GM10266 (cell line): ENCODE results near the gene PLCL1.

ENCODE experiments used
- DNase-seq: peaks from one replicate; pipeline ENCODE4 v3.0.0; 2012; ENCODE audit errors: extremely low spot score
- TF ChIP-seq, protein P1 (sequence below): IDR thresholded peaks from 2 replicates; pipeline ENCODE4 v1.5.1; 2012; ENCODE audit warnings: mild to moderate bottlenecking, low read depth; ENCODE audit not compliant: control insufficient read depth, insufficient read depth; ENCODE audit errors: missing control alignments

Gene PLCL1

GRCh38 chr2:198053776-198054175, 249.4 kb downstream of the PLCL1 start:
- no peak for DNase-seq
- TF ChIP-seq, protein P1, sequence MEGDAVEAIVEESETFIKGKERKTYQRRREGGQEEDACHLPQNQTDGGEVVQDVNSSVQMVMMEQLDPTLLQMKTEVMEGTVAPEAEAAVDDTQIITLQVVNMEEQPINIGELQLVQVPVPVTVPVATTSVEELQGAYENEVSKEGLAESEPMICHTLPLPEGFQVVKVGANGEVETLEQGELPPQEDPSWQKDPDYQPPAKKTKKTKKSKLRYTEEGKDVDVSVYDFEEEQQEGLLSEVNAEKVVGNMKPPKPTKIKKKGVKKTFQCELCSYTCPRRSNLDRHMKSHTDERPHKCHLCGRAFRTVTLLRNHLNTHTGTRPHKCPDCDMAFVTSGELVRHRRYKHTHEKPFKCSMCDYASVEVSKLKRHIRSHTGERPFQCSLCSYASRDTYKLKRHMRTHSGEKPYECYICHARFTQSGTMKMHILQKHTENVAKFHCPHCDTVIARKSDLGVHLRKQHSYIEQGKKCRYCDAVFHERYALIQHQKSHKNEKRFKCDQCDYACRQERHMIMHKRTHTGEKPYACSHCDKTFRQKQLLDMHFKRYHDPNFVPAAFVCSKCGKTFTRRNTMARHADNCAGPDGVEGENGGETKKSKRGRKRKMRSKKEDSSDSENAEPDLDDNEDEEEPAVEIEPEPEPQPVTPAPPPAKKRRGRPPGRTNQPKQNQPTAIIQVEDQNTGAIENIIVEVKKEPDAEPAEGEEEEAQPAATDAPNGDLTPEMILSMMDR: no peak

DNA sequence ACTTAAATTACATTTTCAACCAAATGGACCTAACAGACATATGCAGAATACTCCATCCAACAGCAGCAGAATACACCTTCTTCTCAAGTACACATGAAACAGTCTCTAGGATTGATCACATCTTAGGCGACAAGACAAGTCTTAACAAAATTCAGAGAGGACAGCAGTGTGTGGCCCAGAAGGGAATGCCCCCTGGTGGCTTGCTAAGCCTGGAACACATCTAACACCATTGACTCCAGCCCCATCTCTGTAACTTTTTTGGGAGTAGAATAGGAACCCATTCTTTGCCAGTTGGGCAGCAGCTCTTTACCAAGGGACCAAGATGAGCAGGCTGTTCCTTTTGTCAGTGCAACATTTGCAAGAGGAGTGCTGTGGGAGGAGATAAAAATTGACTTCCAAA, 249.9 kb downstream of the PLCL1 start:
- TF ChIP-seq, protein P1: peak; percentile 58
- peak; percentile 35 for DNase-seq

DNA sequence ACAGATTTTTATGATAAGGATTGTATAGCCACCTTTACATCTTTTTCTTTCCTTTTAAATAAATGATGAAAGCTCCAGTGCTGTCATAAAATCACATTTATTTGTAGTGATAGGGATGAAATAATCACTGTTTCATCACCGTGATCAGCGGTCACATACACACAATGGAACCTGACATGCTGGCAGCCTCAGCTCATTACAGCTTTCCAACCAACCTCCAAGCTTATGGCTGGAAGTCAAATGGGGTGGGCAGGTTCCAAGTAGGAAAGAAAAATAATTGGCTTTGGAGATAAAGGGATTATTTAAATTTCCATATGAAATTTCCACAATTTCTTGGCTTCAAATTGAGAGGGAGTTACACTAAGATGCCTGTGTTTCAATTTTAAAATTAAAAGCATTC, 251.3 kb downstream of the PLCL1 start:
- no peak for DNase-seq
- TF ChIP-seq, protein P1: no peak

- DNase-seq: no peak
- TF ChIP-seq, protein P1: no peak
Measured at GRCh38 chr2:198056836-198057235, 252.4 kb downstream of the PLCL1 start.

DNA sequence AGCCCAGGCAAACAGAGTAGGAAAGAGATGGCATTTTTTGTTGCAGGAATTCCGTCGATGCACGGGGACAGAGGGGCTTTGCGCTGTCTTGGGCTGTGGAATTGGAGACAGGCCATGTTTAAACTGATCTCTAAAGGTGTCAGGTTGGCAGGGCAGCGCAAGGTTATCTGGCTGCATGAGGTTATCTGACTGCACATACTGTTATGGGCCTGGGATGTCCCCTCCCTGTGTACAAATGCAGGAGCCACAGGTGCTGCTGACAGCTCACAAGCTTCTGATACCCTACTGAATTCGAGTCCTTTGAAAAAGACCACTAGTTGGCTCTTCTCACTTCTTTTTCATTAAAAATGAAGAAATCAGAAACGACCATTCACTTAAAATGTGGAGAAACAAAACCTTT, 255.4 kb downstream of the PLCL1 start:
- no peak for DNase-seq
- TF ChIP-seq, protein P1: no peak

DNA sequence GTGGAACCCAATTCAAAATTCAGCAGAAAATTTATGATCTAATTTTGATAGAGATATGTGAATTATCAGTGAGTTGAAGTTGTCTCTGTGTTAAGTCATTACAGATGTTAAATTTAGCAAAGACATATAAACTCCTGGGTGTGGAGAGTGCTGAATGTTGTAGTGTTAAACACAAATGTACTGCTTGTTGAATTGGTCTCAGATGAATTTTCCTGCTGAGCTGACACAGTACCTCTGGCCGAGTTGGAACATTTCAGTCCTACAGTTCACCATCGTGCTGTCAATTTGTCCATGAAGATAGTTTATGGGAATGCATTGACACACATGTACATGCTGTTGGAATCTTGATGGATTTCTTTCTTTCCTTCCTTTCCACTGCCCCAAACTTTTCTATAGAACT, 255.9 kb downstream of the PLCL1 start:
- TF ChIP-seq, protein P1: no peak
- no peak for DNase-seq

GRCh38 chr2:198062826-198063225, 258.4 kb downstream of the PLCL1 start:
- DNase-seq: no peak
- TF ChIP-seq, protein P1: no peak
